NCI-H187 (cell line): ENCODE results near the gene MED13L.

Experiments used
- DNase-seq, 2 experiments: peaks; one replicate each; lab custom pipeline; 2025; lab: John Stamatoyannopoulos, UW

Gene MED13L

GRCh38 chr12:115941362-115941761, 336.1 kb downstream of the MED13L start:
- DNase-seq = no peak

- no peak for DNase-seq
Measured at GRCh38 chr12:115938794-115939377, 338.6 kb downstream of the MED13L start.

GRCh38 chr12:115936997-115937916, 340.2 kb downstream of the MED13L start:
- DNase-seq = no peak

- no peak for DNase-seq
Measured at GRCh38 chr12:115934877-115935276, 342.6 kb downstream of the MED13L start.

- DNase-seq = no peak
Measured at GRCh38 chr12:115934046-115934445, 343.4 kb downstream of the MED13L start.

GRCh38 chr12:115932066-115932465, 345.4 kb downstream of the MED13L start:
- no peak for DNase-seq

GRCh38 chr12:115930336-115930735, 347.2 kb downstream of the MED13L start:
- no peak for DNase-seq

- no peak for DNase-seq
Measured at GRCh38 chr12:115926037-115926670, 351.3 kb downstream of the MED13L start.

GRCh38 chr12:115923851-115924250, 353.6 kb downstream of the MED13L start:
- no peak for DNase-seq

- DNase-seq = no peak
Measured at GRCh38 chr12:115922952-115923564, 354.4 kb downstream of the MED13L start.

- no peak for DNase-seq
Measured at GRCh38 chr12:115920395-115921183, 356.9 kb downstream of the MED13L start.

- DNase-seq = no peak
Measured at GRCh38 chr12:115918763-115919162, 358.7 kb downstream of the MED13L start.

GRCh38 chr12:115916910-115917668, 360.4 kb downstream of the MED13L start:
- peak; percentile 66 to 76 for DNase-seq

- DNase-seq = no peak
Measured at GRCh38 chr12:115914122-115914521, 363.4 kb downstream of the MED13L start.

- DNase-seq = no peak
Measured at GRCh38 chr12:115912440-115912839, 365.1 kb downstream of the MED13L start.

- DNase-seq = no peak
Measured at GRCh38 chr12:115911360-115911759, 366.1 kb downstream of the MED13L start.

- peak in 1 of 2 experiments; percentile 14 for DNase-seq
Measured at GRCh38 chr12:115910057-115910456, 367.4 kb downstream of the MED13L start.
